Cardiac muscle cell (in vitro differentiated cells and primary cell): ENCODE data around the gene ARHGEF19. TPM values are rescaled to one million over a fixed set of nuclear protein-coding genes. Genes with fewer than 3 reads are reported as not detected.
"Not testable (repeated sequence)": the region's sequence is repeated elsewhere in the genome, so short reads cannot be mapped to it uniquely, and the experiment has no call there.

ENCODE experiments used
- DNase-seq, 2 donors: peaks; one replicate each; pipeline versions ENCODE4 v3.0.0 to v3.0.0-alpha.2; 2010 to 2017; ENCODE audit warnings: low read depth in 1 of 2, low spot score in 1 of 2
- H3K27ac ChIP-seq: fragments of 200-600 bp; sonication (generic); 2 replicates; pipeline ENCODE4 v1.5.1; 2016
- H3K27me3 ChIP-seq: fragments of 200-600 bp; sonication (generic); 2 replicates; pipeline ENCODE4 v1.6.0; 2016; ENCODE audit warnings: control low read depth
- H3K36me3 ChIP-seq: fragments of 200-600 bp; sonication (generic); 2 replicates; pipeline ENCODE4 v1.5.1; 2016; ENCODE audit warnings: control low read depth
- H3K4me1 ChIP-seq: fragments of 200-600 bp; sonication (generic); 2 replicates; pipeline ENCODE4 v1.8.1; 2017; ENCODE audit warnings: low read depth, mild to moderate bottlenecking, mixed run types
- H3K4me3 ChIP-seq: fragments of 200-600 bp; sonication (generic); 2 replicates; pipeline ENCODE4 v1.5.1; 2016; ENCODE audit warnings: mild to moderate bottlenecking
- H3K9me3 ChIP-seq: fragments of 200-600 bp; sonication (generic); 2 replicates; pipeline ENCODE4 v1.5.1; 2017; ENCODE audit warnings: low read depth, mild to moderate bottlenecking, control low read depth
- CTCF ChIP-seq: IDR thresholded peaks from 2 replicates; pipeline ENCODE4 v1.5.1; 2012; ENCODE audit warnings: low read depth, mild to moderate bottlenecking, low read length
- polyA plus RNA-seq: library from polyadenylated mRNA; unstranded; fragments of >200 nt; fragmentation: Nextera tagmentation; extraction: Ambion mirVana; gene quantifications from 2 replicates; pipeline ENCODE4 v1.2.1, GENCODE V29; 2016
- total RNA-seq: library from RNA; depleted of rRNA; stranded (reverse); fragments of >200 nt; gene quantifications from 2 replicates; pipeline ENCODE4 v1.2.3, GENCODE V29; 2016

ARHGEF19 gene
- total and polyA plus RNA-seq, 2 experiments from 2014 or later, result 4.0 to 6.7 TPM

GRCh38 chr1:16198444-16199156 lies 13.9 kb downstream of the ARHGEF19 start:
- Histone ChIP-seq H3K4me3 (no peak overlapping the region), H3K27ac (no peak overlapping the region), H3K36me3 (no peaks in the 10 kb centered on the region), H3K27me3 (no peaks in the 10 kb centered on the region), H3K4me1 (peaks cover 9% of the 10 kb centered on the region), H3K9me3 (no peaks in the 10 kb centered on the region)
- DNase-seq, result no peak
- no peak for TF ChIP-seq CTCF

GRCh38 chr1:16196874-16197273 lies 15.6 kb downstream of the ARHGEF19 start:
- DNase-seq, result no peak
- H3K27me3 ChIP-seq, result no peaks in the 10 kb centered on the region
- H3K4me1 ChIP-seq, result no peaks in the 10 kb centered on the region
- TF ChIP-seq CTCF, result no peak
- no peak overlapping the region for H3K27ac ChIP-seq
- H3K4me3 ChIP-seq, result no peak overlapping the region
- H3K36me3 ChIP-seq, result no peaks in the 10 kb centered on the region
- no peaks in the 10 kb centered on the region for H3K9me3 ChIP-seq

DNA sequence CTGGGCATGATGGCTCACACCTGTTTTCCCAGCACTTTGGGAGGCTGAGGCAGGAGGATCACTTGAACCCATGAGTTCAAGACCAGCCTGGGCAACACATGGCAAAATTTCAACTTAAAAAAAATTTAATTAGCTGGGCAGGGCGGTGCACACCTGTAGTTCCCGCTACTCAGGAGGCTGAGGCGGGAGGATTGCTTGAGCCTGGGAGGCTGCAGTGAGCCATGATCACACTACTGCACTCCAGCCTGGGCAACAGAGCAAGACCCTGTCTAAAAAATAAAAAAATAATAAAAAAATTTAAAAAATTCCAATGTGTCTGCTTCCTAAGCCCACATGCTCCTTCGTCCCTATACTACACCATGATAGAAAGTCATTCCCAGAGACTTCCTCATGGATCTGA lies 16.3 kb downstream of the ARHGEF19 start:
- H3K9me3 ChIP-seq, H3K36me3 ChIP-seq, H3K4me3 ChIP-seq, H3K27ac ChIP-seq, H3K27me3 ChIP-seq, H3K4me1 ChIP-seq, DNase-seq: not testable (repeated sequence)

GRCh38 chr1:16195518-16195905 lies 16.9 kb downstream of the ARHGEF19 start:
- TF ChIP-seq CTCF, result no peak
- Histone ChIP-seq H3K27ac (no peak overlapping the region), H3K9me3 (no peaks in the 10 kb centered on the region), H3K4me3 (no peak overlapping the region), H3K4me1 (no peaks in the 10 kb centered on the region), H3K36me3 (no peaks in the 10 kb centered on the region), H3K27me3 (no peaks in the 10 kb centered on the region)
- no peak for DNase-seq

- DNase-seq, result no peak
- no peak overlapping the region for H3K27ac ChIP-seq
- H3K4me3 ChIP-seq, result no peak overlapping the region
- TF ChIP-seq CTCF, result no peak
- H3K4me1 ChIP-seq, result no peaks in the 10 kb centered on the region
- no peaks in the 10 kb centered on the region for H3K27me3 ChIP-seq
- H3K36me3 ChIP-seq, result no peaks in the 10 kb centered on the region
- no peaks in the 10 kb centered on the region for H3K9me3 ChIP-seq
Measured at GRCh38 chr1:16191916-16192546, 20.4 kb downstream of the ARHGEF19 start.

DNA sequence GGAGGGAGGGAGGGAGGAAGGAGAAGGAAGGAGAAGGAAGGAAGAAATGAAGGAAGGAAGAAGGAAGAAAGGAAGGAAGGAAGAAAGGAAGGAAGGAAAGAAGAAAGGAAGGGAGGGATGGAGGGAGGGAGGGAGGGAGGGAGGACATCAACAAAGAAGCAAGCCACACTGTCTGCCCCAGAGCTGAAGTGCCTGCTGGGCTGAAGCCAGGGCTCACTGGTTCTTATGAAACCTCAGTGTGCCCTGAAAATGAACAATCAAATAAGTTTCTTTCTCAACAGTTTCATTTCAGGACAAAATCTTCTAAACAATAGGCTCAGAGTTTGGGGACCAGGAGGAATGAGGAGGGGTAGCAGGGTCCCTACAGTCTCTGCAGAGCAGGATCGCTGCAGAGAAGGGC lies 21.1 kb downstream of the ARHGEF19 start:
- H3K27me3 ChIP-seq, result no peaks in the 10 kb centered on the region
- H3K36me3 ChIP-seq, result no peaks in the 10 kb centered on the region
- H3K9me3 ChIP-seq, result no peaks in the 10 kb centered on the region
- no peak for DNase-seq
- TF ChIP-seq CTCF, result no peak
- H3K27ac ChIP-seq, result no peak overlapping the region
- H3K4me3 ChIP-seq, result no peak overlapping the region
- H3K4me1 ChIP-seq, result no peaks in the 10 kb centered on the region
